H9 (cell line): Measurements from ENCODE around the gene PDXP. TPM values are rescaled to one million over a fixed set of nuclear protein-coding genes. Genes with fewer than 3 reads are reported as not detected.

Source experiments
- DNase-seq: peaks from one replicate; pipeline ENCODE4 v3.0.0-alpha.2; 2017
- H2AFZ ChIP-seq: one replicate; pipeline ENCODE4 v1.6.1; 2013; ENCODE audit warnings: mild to moderate bottlenecking, low read length, control low read depth, moderate library complexity
- H2AK5ac ChIP-seq: 2 replicates; pipeline ENCODE4 v1.6.1; 2013; ENCODE audit warnings: low read length, control low read depth, mixed read lengths; ENCODE audit not compliant: insufficient read length
- H2BK120ac ChIP-seq: one replicate; pipeline ENCODE4 v1.6.1; 2013; ENCODE audit warnings: low read depth, mild to moderate bottlenecking, low read length, control low read depth, inconsistent platforms; ENCODE audit not compliant: poor library complexity, severe bottlenecking
- H2BK12ac ChIP-seq: 2 replicates; pipeline ENCODE4 v1.6.1; 2013; ENCODE audit warnings: low read length, control low read depth, mixed read lengths, low read depth; ENCODE audit not compliant: insufficient read length
- H2BK15ac ChIP-seq: 2 replicates; pipeline ENCODE4 v1.6.1; 2013; ENCODE audit warnings: low read depth, low read length, control low read depth
- H2BK20ac ChIP-seq: one replicate; pipeline ENCODE4 v1.6.1; 2013; ENCODE audit warnings: low read depth, mild to moderate bottlenecking, low read length, control low read depth, inconsistent platforms; ENCODE audit not compliant: poor library complexity, severe bottlenecking
- H2BK5ac ChIP-seq: 2 replicates; pipeline ENCODE4 v1.6.1; 2013; ENCODE audit warnings: low read length, control low read depth, mixed read lengths; ENCODE audit not compliant: insufficient read length
- H3K14ac ChIP-seq: 2 replicates; pipeline ENCODE4 v1.6.1; 2013; ENCODE audit warnings: low read length, control low read depth; ENCODE audit not compliant: insufficient read depth
- H3K18ac ChIP-seq: 2 replicates; pipeline ENCODE4 v1.6.1; 2013; ENCODE audit warnings: low read depth, mild to moderate bottlenecking, mixed read lengths, low read length, control low read depth; ENCODE audit not compliant: insufficient read length
- H3K23ac ChIP-seq: 2 replicates; pipeline ENCODE4 v1.6.1; 2013; ENCODE audit warnings: low read length, control low read depth, mixed read lengths, low read depth; ENCODE audit not compliant: insufficient read length
- H3K23me2 ChIP-seq: 2 replicates; pipeline ENCODE4 v1.6.1; 2013; ENCODE audit warnings: low read depth, mild to moderate bottlenecking, mixed read lengths, low read length, control low read depth; ENCODE audit not compliant: insufficient read length, poor library complexity, severe bottlenecking
- H3K27ac ChIP-seq: 2 replicates; pipeline ENCODE4 v1.5.1; 2013; ENCODE audit warnings: low read length, control low read depth, mixed read lengths, low read depth; ENCODE audit not compliant: insufficient read length
- H3K27me3 ChIP-seq: 2 replicates; pipeline ENCODE4 v1.6.1; 2013; ENCODE audit warnings: low read length, control low read depth, inconsistent platforms; ENCODE audit not compliant: insufficient read depth
- H3K4ac ChIP-seq: 2 replicates; pipeline ENCODE4 v1.6.1; 2013; ENCODE audit warnings: low read depth, mild to moderate bottlenecking, control low read depth, inconsistent platforms, low read length, moderate library complexity
- H3K4me1 ChIP-seq: 2 replicates; pipeline ENCODE4 v1.6.1; 2013; ENCODE audit warnings: low read length, control low read depth, inconsistent platforms; ENCODE audit not compliant: insufficient read depth
- H3K4me2 ChIP-seq: 2 replicates; pipeline ENCODE4 v1.6.1; 2013; ENCODE audit warnings: low read length, control low read depth, mixed read lengths; ENCODE audit not compliant: insufficient read length, insufficient read depth
- H3K56ac ChIP-seq: 2 replicates; pipeline ENCODE4 v1.6.1; 2013; ENCODE audit warnings: low read depth, mild to moderate bottlenecking, mixed read lengths, low read length, control low read depth; ENCODE audit not compliant: insufficient read length
- H3K79me1 ChIP-seq: 2 replicates; pipeline ENCODE4 v1.6.1; 2013; ENCODE audit warnings: low read depth, mild to moderate bottlenecking, moderate library complexity, low read length, control low read depth, inconsistent platforms; ENCODE audit not compliant: insufficient read depth, poor library complexity, severe bottlenecking
- H3K79me2 ChIP-seq: 2 replicates; pipeline ENCODE4 v1.6.1; 2013; ENCODE audit warnings: low read length, control low read depth, inconsistent platforms; ENCODE audit not compliant: insufficient read depth
- H3K9ac ChIP-seq: 2 replicates; pipeline ENCODE4 v1.6.1; 2013; ENCODE audit warnings: low read length, control low read depth, mixed read lengths; ENCODE audit not compliant: insufficient read length; ENCODE audit errors: extremely low read depth
- H3K9me3 ChIP-seq: one replicate; pipeline ENCODE4 v1.6.1; 2013; ENCODE audit warnings: low read depth, low read length, inconsistent platforms; ENCODE audit not compliant: control insufficient read depth
- H3T11ph ChIP-seq: one replicate; pipeline ENCODE4 v1.6.1; 2013; ENCODE audit warnings: mild to moderate bottlenecking, low read length, control low read depth, inconsistent platforms
- H4K20me1 ChIP-seq: one replicate; pipeline ENCODE4 v1.6.1; 2013; ENCODE audit not compliant: control insufficient read depth, insufficient read length, insufficient read depth
- H4K5ac ChIP-seq: 2 replicates; pipeline ENCODE4 v1.6.1; 2013; ENCODE audit warnings: low read depth, mild to moderate bottlenecking, mixed read lengths, low read length, control low read depth; ENCODE audit not compliant: insufficient read length
- H4K8ac ChIP-seq: replicated peaks from 2 replicates; pipeline ENCODE4 v1.6.1; 2013; ENCODE audit warnings: low read length, control low read depth, mixed read lengths, low read depth; ENCODE audit not compliant: insufficient read length
- H4K91ac ChIP-seq: 2 replicates; pipeline ENCODE4 v1.6.1; 2013; ENCODE audit warnings: low read depth, mild to moderate bottlenecking, moderate library complexity, mixed read lengths, low read length, control low read depth; ENCODE audit not compliant: insufficient read length
- H3K27ac Mint-ChIP-seq, 3 experiments: 2 replicates in 2 of 3; 3 replicates in 1 of 3; pipeline ENCODE4 v1.8.0; 2020 to 2021; ENCODE audit warnings: mixed read lengths in 3 of 3, mild to moderate bottlenecking in 1 of 3, moderate library complexity in 1 of 3
- H3K27me3 Mint-ChIP-seq: 2 replicates; pipeline ENCODE4 v1.8.0; 2021; ENCODE audit warnings: low read depth, mild to moderate bottlenecking, moderate library complexity, mixed read lengths
- H3K36me3 Mint-ChIP-seq, 3 experiments: 2 replicates in 2 of 3; 3 replicates in 1 of 3; pipeline ENCODE4 v1.8.0; 2020 to 2021; ENCODE audit warnings: low read depth in 3 of 3, mixed read lengths in 3 of 3; ENCODE audit not compliant: insufficient read depth in 1 of 3
- H3K4me1 Mint-ChIP-seq, 2 experiments: 2 replicates each; pipeline ENCODE4 v1.8.0; 2020; ENCODE audit warnings: mixed read lengths in 2 of 2
- H3K4me3 Mint-ChIP-seq, 2 experiments: 2 replicates in 1 of 2; 3 replicates in 1 of 2; pipeline ENCODE4 v1.8.0; 2020 to 2021; ENCODE audit warnings: mild to moderate bottlenecking in 2 of 2, mixed read lengths in 2 of 2, moderate library complexity in 1 of 2
- H3K9me3 Mint-ChIP-seq, 2 experiments: 2 replicates in 1 of 2; 3 replicates in 1 of 2; pipeline ENCODE4 v1.8.0; 2020; ENCODE audit warnings: mild to moderate bottlenecking in 2 of 2, mixed read lengths in 2 of 2, moderate library complexity in 1 of 2
- CTCF ChIP-seq: fragments of 200-600 bp; sonication (generic); conservative IDR thresholded peaks from 3 replicates; pipeline ENCODE4 v1.8.0; 2021; ENCODE audit warnings: antibody characterized with exemption, mild to moderate bottlenecking
- WGBS: extraction: QIAGEN DNeasy Blood & Tissue Kit; methylation state at CpG from one replicate; pipeline ENCODE4 v1.1.7; 2013; ENCODE audit warnings: missing lambda C conversion rate, low lambda C conversion rate, mixed read lengths; ENCODE audit not compliant: insufficient read length; ENCODE audit errors: extremely low coverage; 5-methylcytosine and 5-hydroxymethylcytosine counted together
- total RNA-seq: library from RNA; stranded (reverse); gene quantifications from 2 replicates; pipeline ENCODE4 v1.2.1, GENCODE V29; 2021

Gene PDXP
- total RNA-seq, 1 experiment from 2014 or later: 41.0 TPM

DNA sequence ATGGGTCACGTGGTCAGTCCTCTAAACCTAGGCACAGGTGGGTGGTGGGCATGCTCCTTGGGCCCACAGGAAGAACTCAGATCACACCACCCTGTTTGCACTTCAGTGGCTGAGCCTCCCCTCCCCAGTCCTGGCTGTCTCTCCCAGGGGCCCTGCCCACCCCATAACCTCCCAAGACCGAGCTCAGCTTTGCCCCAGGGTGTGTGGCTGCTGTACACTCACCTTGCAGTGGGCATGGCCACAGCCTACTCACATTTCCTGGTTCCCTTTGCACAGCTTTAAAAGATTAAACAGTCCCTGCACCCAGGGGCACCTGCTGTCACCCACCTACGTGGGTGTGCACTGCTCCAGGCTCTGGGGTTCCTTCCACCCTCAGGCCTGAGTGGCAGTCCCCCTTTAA lies 52.2 kb downstream of the PDXP start:
- Histone ChIP-seq H3K18ac (no peak overlapping the region), H3K14ac (no peak overlapping the region), H3K27ac (no peak overlapping the region), H3K23ac (no peak overlapping the region), H3K79me1 (no peaks in the 10 kb centered on the region), H3K9me3 (no peaks in the 10 kb centered on the region), H3K9ac (no peak overlapping the region), H2AK5ac (no peak overlapping the region), H4K5ac (no peak overlapping the region), H3K4me2 (no peak overlapping the region), H3K4me1 (no peaks in the 10 kb centered on the region), H3K27me3 (no peaks in the 10 kb centered on the region), H3K56ac (no peak overlapping the region), H2AFZ (no peak overlapping the region), H4K20me1 (no peaks in the 10 kb centered on the region), H3K4ac (no peak overlapping the region), H2BK120ac (no peak overlapping the region), H2BK12ac (no peak overlapping the region), H4K8ac (no peak overlapping the region), H2BK20ac (no peak overlapping the region), H3T11ph (no peak overlapping the region), H4K91ac (no peak overlapping the region), H2BK15ac (no peak overlapping the region), H3K23me2 (no peaks in the 10 kb centered on the region), H3K79me2 (no peaks in the 10 kb centered on the region), H2BK5ac (no peak overlapping the region)
- no peaks in the 10 kb centered on the region for H3K27me3 Mint-ChIP-seq
- H3K9me3 Mint-ChIP-seq: no peaks in the 10 kb centered on the region
- H3K4me1 Mint-ChIP-seq: peaks cover 0 to 3% of the 10 kb centered on the region in 2 experiments; a peak in 1 of 4 replicates
- WGBS: no CpG with 5 or more reads among the region's 3 CpGs
- no peak overlapping the region for H3K27ac Mint-ChIP-seq
- H3K4me3 Mint-ChIP-seq: no peak overlapping the region
- TF ChIP-seq CTCF: no peak
- no peak for DNase-seq
- H3K36me3 Mint-ChIP-seq: peaks cover 29 to 70% (median 64%) of the 10 kb centered on the region in 3 experiments; a peak in 6 of 7 replicates
